Astrocyte of the cerebellum (primary cell): ENCODE results near the gene SYT17.
A peak's percentile ranks its signal among the peaks of the same experiment; 100 is the strongest.

Experiments used
- DNase-seq: peaks from one replicate; pipeline ENCODE4 v3.0.0-alpha.2; 2011; ENCODE audit warnings: low read depth
- H3K4me3 ChIP-seq: 2 replicates; pipeline ENCODE4 v1.5.1; 2011; ENCODE audit warnings: mild to moderate bottlenecking, low read depth, low read length, moderate library complexity
- in situ Hi-C: cut with HindIII; loops from 2 replicates; pipeline ENCODE4 v1.10.0; 2017; ENCODE audit warnings: low sequenced_read_pairs
- TF ChIP-seq, protein P1 (sequence below): IDR thresholded peaks from 2 replicates; pipeline ENCODE4 v1.5.1; 2012; ENCODE audit warnings: low read length, low read depth, moderate library complexity, mild to moderate bottlenecking; ENCODE audit errors: missing control alignments

Gene SYT17

DNA sequence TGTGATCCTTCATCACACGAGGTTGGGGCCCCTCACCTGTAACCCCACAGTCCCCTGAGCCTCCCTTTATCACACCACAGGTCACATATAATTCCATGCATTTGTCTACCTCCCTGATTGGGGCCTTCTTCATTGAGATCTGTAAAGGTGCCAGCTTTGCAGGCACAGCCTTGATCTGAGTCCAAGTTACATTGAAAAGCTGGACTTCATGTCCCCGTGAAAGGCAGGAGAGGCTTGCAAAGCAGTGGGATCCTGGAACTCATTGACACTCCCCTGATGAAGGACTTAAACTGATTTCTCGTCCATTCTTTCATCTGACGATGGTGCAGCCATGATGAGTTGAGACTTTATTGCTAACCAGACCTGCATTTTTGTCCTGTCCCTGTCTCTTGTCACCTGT is 3.8 kb upstream of the SYT17 start:
- in situ Hi-C loops = loop anchor here (10.0 kb wide), 1 partner anchor 351 kb away; no protein-coding TSS in a partner anchor
- DNase-seq = no peak
- TF ChIP-seq, protein P1, sequence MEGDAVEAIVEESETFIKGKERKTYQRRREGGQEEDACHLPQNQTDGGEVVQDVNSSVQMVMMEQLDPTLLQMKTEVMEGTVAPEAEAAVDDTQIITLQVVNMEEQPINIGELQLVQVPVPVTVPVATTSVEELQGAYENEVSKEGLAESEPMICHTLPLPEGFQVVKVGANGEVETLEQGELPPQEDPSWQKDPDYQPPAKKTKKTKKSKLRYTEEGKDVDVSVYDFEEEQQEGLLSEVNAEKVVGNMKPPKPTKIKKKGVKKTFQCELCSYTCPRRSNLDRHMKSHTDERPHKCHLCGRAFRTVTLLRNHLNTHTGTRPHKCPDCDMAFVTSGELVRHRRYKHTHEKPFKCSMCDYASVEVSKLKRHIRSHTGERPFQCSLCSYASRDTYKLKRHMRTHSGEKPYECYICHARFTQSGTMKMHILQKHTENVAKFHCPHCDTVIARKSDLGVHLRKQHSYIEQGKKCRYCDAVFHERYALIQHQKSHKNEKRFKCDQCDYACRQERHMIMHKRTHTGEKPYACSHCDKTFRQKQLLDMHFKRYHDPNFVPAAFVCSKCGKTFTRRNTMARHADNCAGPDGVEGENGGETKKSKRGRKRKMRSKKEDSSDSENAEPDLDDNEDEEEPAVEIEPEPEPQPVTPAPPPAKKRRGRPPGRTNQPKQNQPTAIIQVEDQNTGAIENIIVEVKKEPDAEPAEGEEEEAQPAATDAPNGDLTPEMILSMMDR = no peak
- no peak overlapping the region for H3K4me3 ChIP-seq

GRCh38 chr16:19165101-19165500 is 2.9 kb upstream of the SYT17 start:
- in situ Hi-C loops = loop anchor here (10.0 kb wide), 1 partner anchor 350 kb away; no protein-coding TSS in a partner anchor
- H3K4me3 ChIP-seq = no peak overlapping the region
- DNase-seq = no peak
- TF ChIP-seq, protein P1 = no peak

GRCh38 chr16:19166500-19166899 is 1.5 kb upstream of the SYT17 start:
- TF ChIP-seq, protein P1 = no peak
- DNase-seq = no peak
- in situ Hi-C loops = loop anchor here (10.0 kb wide), 1 partner anchor 348 kb away; no protein-coding TSS in a partner anchor
- H3K4me3 ChIP-seq = no peak overlapping the region

GRCh38 chr16:19168371-19169081 is 486 bp downstream of the SYT17 start:
- H3K4me3 ChIP-seq = peak overlapping the region; percentile 43
- no peak for DNase-seq
- TF ChIP-seq, protein P1 = no peak
- in situ Hi-C loops = loop anchor here (10.0 kb wide), 1 partner anchor 346 kb away; no protein-coding TSS in a partner anchor

DNA sequence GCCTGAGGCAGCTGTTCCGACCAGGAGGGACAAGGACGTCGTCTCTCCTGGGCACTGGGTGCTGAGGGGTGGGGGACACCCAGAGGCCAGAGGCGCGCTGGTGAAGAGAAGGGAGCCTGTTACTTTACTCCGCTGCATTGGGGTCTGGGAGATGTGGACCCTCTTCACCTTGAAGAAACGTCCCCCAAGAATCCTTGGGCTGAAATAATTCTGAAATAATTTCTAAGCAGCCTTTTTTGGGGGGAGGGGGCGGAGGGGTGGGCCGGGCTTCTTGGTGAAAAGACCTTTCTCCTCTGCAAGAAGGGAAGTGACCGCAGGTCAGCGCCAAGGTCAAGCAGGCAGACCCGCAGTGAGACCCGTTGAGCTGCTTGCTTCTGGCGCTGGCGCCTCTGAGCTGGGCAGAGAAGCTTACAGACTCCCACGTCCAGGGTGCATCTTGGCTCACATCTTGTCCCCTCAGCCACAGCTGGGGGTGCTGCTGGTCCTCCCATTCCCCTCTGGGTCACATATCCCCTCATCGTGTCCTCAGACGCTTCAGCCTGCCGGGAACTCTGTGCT is 1.1 kb downstream of the SYT17 start:
- peak overlapping the region; percentile 43 for H3K4me3 ChIP-seq
- in situ Hi-C loops = loop anchor here (10.0 kb wide), 1 partner anchor 346 kb away; no protein-coding TSS in a partner anchor
- DNase-seq = no peak
- TF ChIP-seq, protein P1 = no peak

- H3K4me3 ChIP-seq = no peak overlapping the region
- in situ Hi-C loops = no loop called here
- DNase-seq = no peak
- TF ChIP-seq, protein P1 = no peak
Observed at GRCh38 chr16:19170043-19170655, 2.1 kb downstream of the SYT17 start.
